C1 segment of cervical spinal cord (tissue), 14 donors: ENCODE measurements around the gene SHISA8.
A peak's percentile ranks its signal among the peaks of the same experiment; 100 is the strongest.

Experiments
- DNase-seq, 14 donors: peaks; one replicate each; lab custom pipeline; 2025; lab: John Stamatoyannopoulos, UW

SHISA8 gene

GRCh38 chr22:41900652-41901312, 14.1 kb downstream of the SHISA8 start:
- DNase-seq: no peak

DNA sequence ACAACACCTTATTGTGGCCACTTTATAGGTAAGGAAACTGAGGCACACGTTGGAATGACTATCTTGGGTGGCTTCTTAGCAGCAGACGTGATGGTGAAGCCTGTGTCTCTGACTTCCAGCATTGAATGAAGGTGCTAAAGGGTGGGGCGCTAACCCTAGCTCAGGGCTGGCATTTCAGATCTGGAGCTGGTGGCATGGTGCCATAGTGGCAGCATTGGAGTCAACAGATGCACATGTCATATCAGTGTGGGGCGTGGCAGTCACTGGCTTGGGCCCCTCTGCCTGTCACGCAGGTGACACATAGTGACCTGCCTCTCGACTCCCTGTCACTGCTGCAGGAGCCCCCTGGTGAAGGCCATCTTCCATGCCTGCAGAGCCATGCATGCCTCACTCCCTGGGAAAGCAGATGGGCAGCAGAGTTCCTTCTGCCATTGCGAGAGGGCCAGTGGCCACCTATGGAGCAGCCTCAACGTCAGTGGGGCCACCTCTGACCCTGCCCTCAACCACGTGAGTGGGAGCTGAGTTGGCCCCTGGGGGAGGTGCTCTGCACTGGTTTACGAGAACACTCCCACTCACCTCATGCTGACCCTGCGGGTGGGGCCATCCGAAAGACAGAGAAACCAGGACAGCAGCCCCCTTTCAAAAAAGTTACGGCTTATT, 14.8 kb downstream of the SHISA8 start:
- DNase-seq: peak in 1 of 14 donors; percentile 18

DNA sequence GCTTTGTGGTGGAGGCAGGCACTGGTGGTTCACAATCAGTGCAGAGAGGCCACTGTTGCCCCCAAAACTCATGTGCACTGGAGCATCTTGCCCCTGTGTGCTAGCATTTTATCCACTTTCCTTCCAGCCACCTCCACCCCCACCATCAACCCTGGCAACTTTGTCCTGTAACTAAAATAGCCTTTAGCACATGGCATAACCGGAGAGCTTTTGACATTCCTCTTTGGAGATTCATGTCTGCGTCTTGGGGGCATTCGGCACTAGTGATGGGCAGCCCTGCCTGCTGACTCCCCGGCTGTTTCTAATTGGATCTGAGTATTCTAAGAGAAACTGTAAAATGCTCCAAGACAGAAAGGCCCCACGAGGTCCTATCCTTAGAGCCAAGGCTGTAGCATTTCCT, 15.8 kb downstream of the SHISA8 start:
- no peak for DNase-seq

- DNase-seq: no peak
These were observed 16.2 kb downstream of the SHISA8 start for GRCh38 chr22:41898645-41899044.

- no peak for DNase-seq
These were observed 21.1 kb downstream of the SHISA8 start for GRCh38 chr22:41893591-41894375.

DNA sequence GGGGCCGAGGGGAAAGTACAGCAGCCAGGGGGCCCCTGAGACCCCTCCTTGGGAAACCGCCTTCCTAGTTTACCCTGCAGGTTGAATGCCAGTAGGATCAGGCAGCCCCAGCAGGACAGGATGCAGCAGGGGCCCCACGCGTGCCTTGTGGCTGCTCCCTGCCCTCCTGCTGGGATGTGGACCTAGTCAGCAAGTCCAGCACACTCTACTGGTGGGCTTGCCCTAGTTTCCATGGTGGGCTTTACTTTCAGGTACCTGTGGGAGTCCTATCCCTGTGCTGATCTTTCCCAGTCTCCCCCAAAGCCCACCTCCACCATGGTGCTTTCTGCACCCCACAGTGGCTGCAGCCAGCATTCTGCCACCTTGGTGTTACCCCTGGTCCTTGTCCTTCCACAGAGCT, 22.2 kb downstream of the SHISA8 start:
- DNase-seq: no peak

- DNase-seq: peak in 1 of 14 donors; percentile 9
These were observed 23.5 kb downstream of the SHISA8 start for GRCh38 chr22:41891407-41891806.

- no peak for DNase-seq
These were observed 26.2 kb downstream of the SHISA8 start for GRCh38 chr22:41888627-41889200.

DNA sequence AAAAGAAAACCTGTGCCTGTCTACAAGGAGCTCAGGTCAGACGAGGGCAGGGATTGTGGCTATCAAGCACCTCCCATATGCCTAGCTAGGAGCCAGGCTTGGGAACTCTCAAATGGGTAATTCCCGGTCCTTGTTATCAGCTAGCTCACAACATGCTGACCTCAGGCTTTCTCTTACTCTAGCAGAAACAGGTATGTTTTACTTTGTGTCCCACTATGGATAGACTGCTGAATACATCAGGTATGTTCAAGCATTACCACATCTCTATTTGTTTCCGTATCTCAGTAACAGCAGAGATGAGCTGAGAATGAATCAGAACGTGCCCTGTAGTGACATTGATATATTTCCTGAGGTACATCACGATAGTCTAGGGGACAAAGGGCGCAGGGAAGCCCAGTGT, 29.4 kb downstream of the SHISA8 start:
- no peak for DNase-seq

DNA sequence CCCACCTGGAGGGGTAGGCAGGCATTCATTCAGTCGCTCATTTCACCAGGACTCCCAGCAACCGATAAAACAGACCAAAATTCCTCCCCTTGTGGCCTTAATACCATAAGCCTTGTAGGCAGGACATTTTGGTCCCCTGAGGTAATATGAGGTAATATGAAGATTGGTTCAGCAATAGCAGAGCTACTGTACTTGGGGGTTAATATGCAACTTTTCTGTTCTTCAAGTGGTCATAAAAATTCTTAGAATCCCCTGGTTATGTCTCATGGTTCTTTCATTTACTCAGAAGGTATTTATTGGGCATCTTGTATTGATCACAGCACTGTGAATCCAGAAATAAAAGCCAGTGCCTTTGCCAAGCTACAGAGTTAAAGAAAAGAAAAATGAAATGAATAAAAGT, 29.8 kb downstream of the SHISA8 start:
- no peak for DNase-seq

- DNase-seq: peak in 1 of 14 donors; percentile 36
These were observed 31.5 kb downstream of the SHISA8 start for GRCh38 chr22:41883400-41883799.

DNA sequence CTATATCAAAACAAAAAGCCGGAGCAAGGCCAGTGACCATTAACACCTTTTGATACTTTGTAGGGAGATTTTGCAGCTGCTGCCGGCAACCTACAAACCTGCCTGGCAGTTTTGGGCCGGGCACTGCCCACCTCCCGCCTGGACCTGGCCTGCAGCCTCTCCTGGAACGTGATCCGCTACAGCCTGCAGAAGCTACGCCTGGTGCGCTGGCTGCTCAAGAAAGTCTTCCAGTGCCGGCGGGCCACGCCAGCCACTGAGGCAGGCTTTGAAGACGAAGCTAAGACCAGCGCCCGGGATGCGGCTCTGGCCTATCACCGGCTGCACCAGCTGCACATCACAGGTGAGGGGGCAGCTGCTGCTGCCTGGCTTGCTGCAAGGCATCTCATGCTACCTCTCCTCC, 34.2 kb downstream of the SHISA8 start:
- peak in 1 of 14 donors; percentile 19 for DNase-seq

DNA sequence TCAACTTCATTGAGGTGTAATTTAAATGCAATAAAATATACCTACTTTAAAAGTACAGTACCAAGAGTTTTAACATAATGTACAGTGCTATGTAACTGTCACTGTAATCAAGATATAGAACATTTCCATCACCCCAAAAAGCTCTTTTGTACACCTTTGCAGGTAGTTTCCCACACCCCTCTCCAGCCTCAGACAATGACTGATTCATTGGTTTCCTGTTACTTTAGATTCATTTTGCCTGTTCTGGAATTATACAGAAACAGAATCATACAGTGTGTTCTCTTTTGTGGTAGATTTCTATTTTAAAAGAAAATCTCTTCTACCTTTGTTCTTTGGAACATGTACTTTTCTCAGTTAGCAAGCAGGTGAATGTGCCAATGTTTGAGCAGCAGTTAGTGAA, 38.2 kb downstream of the SHISA8 start:
- DNase-seq: no peak

DNA sequence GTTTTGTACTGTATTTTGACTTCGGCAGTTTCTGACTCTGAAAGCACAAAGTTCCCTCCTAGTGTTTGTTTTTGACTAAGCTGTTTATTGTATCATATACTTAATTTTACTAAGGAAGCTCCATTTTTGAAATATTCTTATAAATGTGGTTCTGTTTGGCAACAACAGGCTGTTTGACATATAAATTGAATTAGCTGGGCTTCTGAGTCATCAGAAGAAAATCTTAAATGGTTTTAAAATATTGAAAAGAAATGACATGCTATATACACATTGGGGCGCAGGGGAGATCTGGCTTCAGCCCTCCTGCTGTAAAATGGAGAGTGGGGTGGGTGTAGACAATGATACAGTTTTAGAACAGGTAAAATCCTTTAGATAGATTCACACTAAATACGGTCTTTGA, 38.6 kb downstream of the SHISA8 start:
- DNase-seq: no peak

DNA sequence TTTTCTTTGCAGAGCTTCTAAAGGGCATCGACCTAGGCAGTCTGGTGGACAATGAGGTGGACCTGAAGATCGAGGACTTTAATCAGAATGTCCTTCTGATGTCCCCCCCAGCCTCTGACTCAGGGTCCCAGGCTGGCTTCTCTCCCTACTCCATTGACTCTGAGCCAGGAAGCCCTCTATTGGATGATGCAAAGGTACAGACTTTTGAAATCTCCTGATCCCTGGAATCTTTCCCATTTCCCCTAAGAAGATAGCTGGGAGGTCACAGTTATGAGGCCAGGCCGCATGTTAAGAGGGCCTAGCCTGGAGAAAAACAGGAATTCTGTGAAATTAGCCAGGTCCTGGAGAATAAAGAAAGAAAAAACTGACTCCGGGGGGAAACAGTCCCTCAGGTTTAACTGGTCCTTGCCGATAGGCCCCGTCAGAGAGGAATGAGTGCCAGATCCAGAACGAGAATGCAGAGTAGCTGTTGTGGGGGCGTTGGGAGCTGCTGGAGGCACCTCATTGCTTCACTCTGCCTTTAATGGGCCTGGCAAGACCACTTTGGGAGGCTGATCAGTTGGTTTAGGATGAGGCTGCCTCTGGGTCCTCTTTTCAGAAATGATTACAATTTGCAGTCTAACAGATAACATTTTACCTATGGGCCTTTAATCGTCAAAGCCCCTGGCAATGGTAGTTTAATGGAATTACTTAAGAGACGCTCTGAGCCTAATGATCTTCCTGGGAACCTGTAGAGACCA, 39.2 kb downstream of the SHISA8 start:
- DNase-seq: no peak

DNA sequence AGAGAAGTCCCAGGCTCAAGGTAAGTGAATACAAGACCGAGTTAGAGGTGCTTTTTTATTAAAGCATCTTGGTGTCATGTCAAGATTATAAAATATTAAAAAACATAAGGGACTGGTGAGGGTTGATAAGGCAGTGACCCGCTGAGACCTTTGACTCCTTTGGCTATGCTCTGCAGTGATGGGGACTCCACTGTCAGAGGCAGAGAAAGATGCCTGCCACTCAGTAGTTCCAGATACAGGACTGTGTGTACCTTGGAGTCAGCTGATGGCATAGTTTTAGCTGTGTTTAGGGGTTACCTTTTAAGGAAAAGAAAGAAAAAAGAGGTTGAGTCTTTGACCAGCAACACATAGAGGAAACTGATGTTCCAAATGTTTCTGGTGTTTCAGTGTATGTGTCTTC, 40.8 kb downstream of the SHISA8 start:
- DNase-seq: no peak

- no peak for DNase-seq
These were observed 41.5 kb downstream of the SHISA8 start for GRCh38 chr22:41873391-41873790.

- DNase-seq: peak in 2 of 14 donors; percentile 28 to 92
These were observed 44.1 kb downstream of the SHISA8 start for GRCh38 chr22:41870786-41871185.

DNA sequence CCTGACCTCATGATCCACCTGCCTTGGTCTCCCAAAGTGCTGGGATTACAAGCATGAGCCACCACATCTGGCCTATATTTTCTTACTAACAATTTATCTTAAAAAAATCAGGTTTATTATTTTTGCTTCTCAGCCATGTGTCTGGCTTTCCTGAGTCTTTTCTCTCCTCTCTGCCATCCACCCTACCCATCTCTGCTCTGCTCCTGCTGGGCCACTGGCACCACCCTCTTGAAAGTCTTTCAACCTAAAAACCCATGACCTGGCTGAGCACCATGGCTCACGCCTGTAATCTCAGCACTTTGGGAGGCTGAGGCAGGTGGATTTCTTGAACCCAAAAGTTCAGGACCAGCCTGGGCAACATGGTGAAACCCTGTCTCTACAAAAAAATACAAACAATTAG, 44.8 kb downstream of the SHISA8 start:
- peak in 1 of 14 donors; percentile 45 for DNase-seq

GRCh38 chr22:41868556-41868955, 46.3 kb downstream of the SHISA8 start:
- peak in 1 of 14 donors; percentile 52 for DNase-seq

DNA sequence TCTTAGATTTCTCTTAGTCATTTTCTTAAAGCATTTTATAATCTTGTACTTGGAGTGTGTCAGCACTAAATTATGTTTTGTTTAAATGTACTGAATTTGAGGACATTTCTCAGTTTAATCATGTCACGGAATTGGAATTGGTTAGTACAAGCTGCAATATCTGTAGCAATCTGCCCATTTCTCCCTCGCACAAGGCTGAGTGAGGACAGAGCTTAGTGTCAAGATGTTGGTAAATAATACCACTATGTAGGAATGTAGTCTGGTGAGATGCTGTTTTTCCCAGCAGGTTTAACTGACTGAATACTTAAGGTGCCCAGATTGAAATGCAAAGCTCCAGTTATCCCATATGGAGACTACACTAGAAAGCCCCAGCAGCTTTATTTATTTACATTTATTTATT, 51.4 kb downstream of the SHISA8 start:
- DNase-seq: no peak
